GM18951 (cell line): ENCODE data around the gene BLMH.

Experiments used
- POLR2A ChIP-seq: IDR thresholded peaks from 4 replicates; pipeline ENCODE4 v1.6.1; 2011; ENCODE audit warnings: mild to moderate bottlenecking; ENCODE audit not compliant: insufficient read length, insufficient read depth; ENCODE audit errors: extremely low read depth
- in situ Hi-C: fragments of 300-500 bp; cut with MboI; formaldehyde crosslinking; loops from one replicate; pipeline ENCODE4 v1.12.0; 2022; ENCODE audit warnings: low sequenced_read_pairs, mixed read lengths, inconsistent platforms; ENCODE audit not compliant: unreplicated experiment

BLMH gene

GRCh38 chr17:30296499-30297080, 4.8 kb upstream of the BLMH start:
- in situ Hi-C loops: no loop called here
- TF ChIP-seq POLR2A: no peak

- no peak for TF ChIP-seq POLR2A
- in situ Hi-C loops: no loop called here
Measured at GRCh38 chr17:30292286-30292858, 628 bp upstream of the BLMH start.

- TF ChIP-seq POLR2A: no peak
- in situ Hi-C loops: no loop called here
Measured at GRCh38 chr17:30290696-30291542, 825 bp downstream of the BLMH start.

DNA sequence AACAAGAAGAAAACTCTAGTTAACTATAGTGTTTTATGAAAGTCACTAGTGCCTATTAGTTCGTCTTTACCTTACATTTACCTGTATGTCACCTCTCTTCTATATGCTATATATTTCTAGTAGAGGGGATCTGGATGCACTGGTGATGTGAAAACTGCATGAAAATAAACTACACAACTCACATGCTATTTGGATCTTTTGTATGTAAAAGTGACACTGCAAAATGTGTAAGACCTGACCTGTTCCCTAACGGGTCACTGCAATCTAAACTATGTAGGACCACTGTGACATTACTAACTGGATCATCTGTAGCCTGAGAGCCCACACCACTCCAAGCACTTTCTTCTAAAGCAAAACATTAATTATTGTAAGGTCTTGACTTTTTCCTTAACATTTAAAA, 1.7 kb downstream of the BLMH start:
- in situ Hi-C loops: no loop called here
- no peak for TF ChIP-seq POLR2A

- no peak for TF ChIP-seq POLR2A
- in situ Hi-C loops: loop anchor here (10.0 kb wide), 1 partner anchor 174 kb away; no protein-coding TSS in a partner anchor
Measured at GRCh38 chr17:30279156-30279555, 12.6 kb downstream of the BLMH start.

GRCh38 chr17:30278032-30278431, 13.7 kb downstream of the BLMH start:
- in situ Hi-C loops: loop anchor here (10.0 kb wide), 1 partner anchor 173 kb away; no protein-coding TSS in a partner anchor
- TF ChIP-seq POLR2A: no peak

GRCh38 chr17:30275911-30276310, 15.8 kb downstream of the BLMH start:
- no peak for TF ChIP-seq POLR2A
- in situ Hi-C loops: loop anchor here (10.0 kb wide), 1 partner anchor 171 kb away; no protein-coding TSS in a partner anchor

- in situ Hi-C loops: loop anchor here (10.0 kb wide), 1 partner anchor 170 kb away; no protein-coding TSS in a partner anchor
Measured at GRCh38 chr17:30274887-30275286, 16.9 kb downstream of the BLMH start.

GRCh38 chr17:30273373-30273772, 18.4 kb downstream of the BLMH start:
- in situ Hi-C loops: loop anchor here (10.0 kb wide), 1 partner anchor 169 kb away; no protein-coding TSS in a partner anchor
- no peak for TF ChIP-seq POLR2A

More at GRCh38 chr17:30274887-30275286, 16.9 kb downstream of the BLMH start:
- TF ChIP-seq POLR2A: no peak

DNA sequence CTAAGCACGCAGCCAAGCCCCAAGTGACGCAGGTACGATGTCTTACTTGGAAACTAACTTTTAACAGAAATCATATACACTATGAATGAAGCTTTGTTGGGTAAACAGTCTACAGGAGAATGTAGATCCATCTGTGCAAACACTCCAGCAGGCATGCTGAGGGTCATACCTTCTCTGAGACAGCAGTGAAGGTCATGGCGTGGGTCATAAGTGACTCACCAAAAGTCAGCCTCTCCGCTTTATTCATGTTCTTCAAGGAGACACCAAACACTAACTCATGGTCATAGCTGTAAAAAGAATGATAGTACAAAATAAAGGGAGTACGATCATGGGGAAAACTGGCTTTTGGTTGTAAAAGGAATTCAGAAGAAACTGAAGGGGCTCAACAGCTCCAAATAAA, 20.6 kb downstream of the BLMH start:
- TF ChIP-seq POLR2A: no peak
- in situ Hi-C loops: loop anchor here (10.0 kb wide), 1 partner anchor 166 kb away; no protein-coding TSS in a partner anchor

DNA sequence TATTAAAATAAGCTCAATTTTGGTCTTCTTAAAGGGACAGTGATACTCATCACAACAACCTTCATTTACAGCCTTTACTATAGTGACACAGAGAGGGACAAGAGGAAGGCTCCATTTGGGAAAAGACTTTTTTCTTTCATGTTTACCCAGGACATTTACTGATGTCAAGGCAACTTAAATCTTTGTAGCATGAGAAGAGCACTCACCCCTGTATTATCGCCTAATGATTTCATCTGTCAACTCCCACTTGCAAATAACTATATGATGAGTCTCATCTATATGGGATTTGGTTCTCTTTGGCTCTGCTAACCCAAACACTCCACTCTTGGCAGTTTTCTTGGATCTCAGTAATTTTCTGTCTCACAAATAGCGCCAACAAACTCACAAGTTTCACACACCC, 24.1 kb downstream of the BLMH start:
- in situ Hi-C loops: loop anchor here (10.0 kb wide), 1 partner anchor 143 kb away; no protein-coding TSS in a partner anchor
- no peak for TF ChIP-seq POLR2A

DNA sequence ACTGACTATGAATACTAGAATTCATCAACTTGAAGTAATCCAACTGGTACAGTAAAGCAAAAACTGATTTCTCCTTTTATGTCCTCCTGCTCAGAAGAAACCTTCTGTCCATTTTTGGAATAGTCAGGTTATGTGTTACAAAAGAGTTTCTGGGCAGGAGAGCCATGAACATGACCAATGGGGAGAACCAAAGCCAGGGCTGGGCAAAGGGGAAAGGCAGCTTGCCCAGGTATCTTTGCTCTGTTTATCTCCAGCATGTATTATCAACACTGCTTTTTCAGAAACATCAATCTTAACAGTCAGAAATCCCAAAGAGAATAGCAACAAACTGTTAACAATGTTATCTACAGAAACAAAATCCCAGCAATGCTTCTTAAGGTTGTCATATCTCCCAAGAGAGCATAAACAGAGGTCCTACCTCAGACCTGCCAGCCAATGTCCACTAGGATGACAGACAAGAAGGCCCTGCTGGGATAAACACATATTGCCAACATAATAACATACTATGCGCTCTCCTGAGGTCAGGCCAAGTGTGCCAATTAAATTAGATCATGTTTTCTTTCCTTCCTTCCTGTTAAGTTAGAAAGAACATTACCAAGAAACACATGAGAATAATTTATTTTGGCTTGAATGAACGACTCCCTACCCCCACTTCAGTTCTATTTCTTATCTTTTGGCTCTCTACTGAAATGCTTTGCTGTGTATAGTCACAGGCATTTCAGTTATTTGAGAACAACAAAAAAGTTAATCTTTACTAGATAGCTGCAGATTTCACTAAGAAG, 28.0 kb downstream of the BLMH start:
- in situ Hi-C loops: loop anchor here (10.0 kb wide), 1 partner anchor 139 kb away; no protein-coding TSS in a partner anchor
- TF ChIP-seq POLR2A: no peak
